Stimulated activated CD4-positive, alpha-beta T cell treated with anti-CD3 and anti-CD28 coated beads, Interleukin-2, amount 100 ng/mL, for 24 hours (primary cell): ENCODE measurements around the gene GPC3.
"Not testable (repeated sequence)": the region's sequence is repeated elsewhere in the genome, so short reads cannot be mapped to it uniquely, and the experiment has no call there.

Source experiments
- DNase-seq, 2 donors: peaks; one replicate each; pipeline ENCODE4 v3.0.0-alpha.2; 2020

The GPC3 gene

DNA sequence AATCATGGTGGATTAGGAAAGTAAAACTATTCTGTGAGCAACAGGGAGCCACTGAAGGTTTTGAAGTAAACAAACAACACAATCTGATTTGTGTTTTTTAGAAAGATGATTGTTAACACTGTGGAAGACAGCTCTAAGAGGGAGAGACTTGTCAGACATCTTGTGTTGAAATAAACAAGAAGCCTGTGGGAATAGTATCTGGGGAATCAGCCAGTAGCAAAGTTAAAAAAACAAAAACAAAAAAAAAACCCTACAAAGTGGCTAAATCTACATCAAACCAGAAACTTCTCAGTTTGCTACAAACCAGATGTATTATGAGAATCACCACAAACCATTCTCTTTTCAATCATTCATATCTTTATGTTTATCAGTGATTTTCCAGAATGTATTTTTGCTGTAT is 444.4 kb downstream of the GPC3 start:
- DNase-seq: no peak

- DNase-seq: no peak
Measured at GRCh38 chrX:133538148-133538547, 447.2 kb downstream of the GPC3 start.

DNA sequence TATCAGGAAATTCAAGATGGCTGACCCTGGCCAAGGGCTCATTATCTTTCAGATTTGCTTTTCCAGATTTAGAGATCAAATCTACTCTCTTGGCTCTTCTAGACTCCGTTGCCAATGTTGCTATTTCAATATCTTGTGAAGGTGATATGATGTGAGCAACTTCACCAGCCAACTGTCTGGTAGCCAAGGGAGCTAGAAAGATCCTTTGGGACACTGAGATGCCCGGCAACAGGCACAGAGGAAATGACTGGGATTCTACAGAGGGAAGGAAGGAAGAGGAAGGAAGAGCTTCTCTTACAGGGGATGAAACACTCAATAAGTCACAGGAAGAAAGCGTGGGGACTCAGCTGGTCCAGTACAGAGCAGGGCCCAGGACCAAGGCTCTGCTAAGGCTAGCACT is 448.3 kb downstream of the GPC3 start:
- no peak for DNase-seq

DNA sequence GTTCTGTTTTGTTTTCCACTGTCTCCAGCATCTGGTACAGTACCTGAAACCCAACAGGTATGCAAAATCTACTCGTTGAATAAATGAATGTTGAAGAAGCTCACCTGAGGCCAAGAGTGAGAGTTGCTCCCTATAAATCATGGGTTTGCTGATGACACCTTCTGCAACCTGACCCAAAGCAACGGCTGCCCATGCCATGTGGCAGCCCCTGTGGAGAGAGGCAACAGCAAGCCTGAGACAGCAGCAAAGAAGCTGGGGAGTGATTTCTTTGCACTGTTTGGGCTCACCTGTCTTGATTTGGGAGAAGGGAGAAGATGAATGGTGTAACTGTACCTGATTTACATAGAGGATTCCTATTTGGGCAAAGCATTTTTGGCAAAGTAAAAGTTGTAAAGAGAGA is 450.3 kb downstream of the GPC3 start:
- DNase-seq: no peak

- no peak for DNase-seq
Measured at GRCh38 chrX:133534172-133534571, 451.2 kb downstream of the GPC3 start.

GRCh38 chrX:133533249-133533648 is 452.1 kb downstream of the GPC3 start:
- no peak for DNase-seq

DNA sequence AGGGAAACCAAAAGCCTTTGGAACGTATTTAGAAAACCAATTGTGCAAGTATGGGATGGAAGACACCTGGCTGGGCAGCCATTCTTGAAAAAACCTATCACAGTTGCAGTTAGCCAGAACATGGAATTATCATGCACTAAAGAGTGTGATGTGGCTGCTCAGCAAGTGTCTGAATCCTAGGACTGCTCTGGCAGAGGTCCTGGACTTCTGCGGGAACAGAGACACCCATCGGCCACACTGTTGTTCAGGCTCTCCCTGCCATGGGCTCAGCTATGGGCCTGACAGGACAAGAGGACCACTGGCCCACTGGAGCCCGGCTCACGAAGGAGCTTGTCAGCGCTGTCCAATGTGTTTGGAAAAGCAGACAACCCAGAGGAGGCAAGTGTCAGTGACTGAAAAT is 454.4 kb downstream of the GPC3 start:
- no peak for DNase-seq

GRCh38 chrX:133529578-133529977 is 455.8 kb downstream of the GPC3 start:
- no peak for DNase-seq

GRCh38 chrX:133527825-133528224 is 457.6 kb downstream of the GPC3 start:
- DNase-seq: no peak

DNA sequence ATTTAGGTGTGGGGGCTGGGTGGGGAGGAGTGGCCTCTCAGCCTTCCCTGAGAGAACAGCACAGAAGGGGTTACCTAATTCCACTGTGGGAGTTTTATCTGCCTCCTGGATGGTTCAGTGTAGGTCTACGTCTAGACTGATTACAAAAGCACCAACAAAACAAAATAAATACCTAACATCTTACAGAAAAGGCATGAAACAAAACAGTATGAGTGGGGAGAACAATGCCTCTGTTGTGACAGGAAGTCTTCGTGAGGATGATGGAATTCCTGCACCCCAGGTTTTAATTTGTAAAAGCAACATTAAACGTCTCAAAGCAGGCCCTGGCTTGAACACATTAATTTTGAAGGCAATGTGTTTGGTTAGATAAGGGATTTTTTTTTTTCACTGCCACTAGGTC is 458.0 kb downstream of the GPC3 start:
- DNase-seq: no peak

DNA sequence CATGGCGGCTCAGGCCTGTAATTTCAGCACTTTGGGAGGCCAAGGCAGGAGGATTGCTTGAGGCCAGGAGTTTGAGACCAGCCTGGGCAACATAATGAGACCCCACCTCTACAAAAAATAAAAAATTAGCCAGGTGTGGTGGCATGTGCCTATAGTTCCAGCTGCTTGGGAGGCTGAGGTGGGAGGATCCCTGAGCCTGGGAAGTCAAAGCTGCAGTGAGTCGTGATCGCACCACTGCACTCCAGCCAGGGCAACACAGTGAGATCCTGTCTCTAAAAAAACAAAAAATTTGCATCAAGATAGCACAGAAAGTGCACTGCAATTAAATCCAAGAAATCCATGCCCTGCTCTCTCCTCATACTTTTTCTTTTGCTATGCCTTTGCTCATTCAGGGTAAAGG is 458.6 kb downstream of the GPC3 start:
- not testable (repeated sequence) for DNase-seq

- no peak for DNase-seq
Measured at GRCh38 chrX:133523526-133523925, 461.9 kb downstream of the GPC3 start.

GRCh38 chrX:133523081-133523487 is 462.3 kb downstream of the GPC3 start:
- DNase-seq: no peak

- DNase-seq: no peak
Measured at GRCh38 chrX:133516686-133517085, 468.7 kb downstream of the GPC3 start.

GRCh38 chrX:133514486-133514885 is 470.9 kb downstream of the GPC3 start:
- DNase-seq: no peak

- DNase-seq: no peak
Measured at GRCh38 chrX:133513123-133513522, 472.3 kb downstream of the GPC3 start.

DNA sequence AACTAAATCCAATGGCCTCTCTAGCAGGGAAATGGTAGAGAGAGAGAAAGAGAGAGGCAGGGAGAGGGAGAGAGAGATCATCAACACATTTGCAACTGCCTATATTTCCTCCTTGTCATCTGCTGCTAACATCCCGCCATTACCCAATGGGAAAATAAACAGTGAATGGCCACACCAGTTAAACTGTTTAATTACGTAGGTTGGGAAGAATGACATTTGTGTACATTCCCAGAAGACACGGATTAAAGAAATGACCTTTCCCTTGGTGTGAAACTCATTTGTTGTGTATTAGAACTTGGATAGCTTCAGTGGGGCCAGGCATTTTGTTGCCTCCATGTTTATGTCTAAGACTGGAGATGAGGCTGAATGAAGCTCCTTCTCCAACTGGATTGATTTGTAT is 474.4 kb downstream of the GPC3 start:
- DNase-seq: no peak

- no peak for DNase-seq
Measured at GRCh38 chrX:133497356-133497755, 488.0 kb downstream of the GPC3 start.

- no peak for DNase-seq
Measured at GRCh38 chrX:133495464-133496391, 489.7 kb downstream of the GPC3 start.

DNA sequence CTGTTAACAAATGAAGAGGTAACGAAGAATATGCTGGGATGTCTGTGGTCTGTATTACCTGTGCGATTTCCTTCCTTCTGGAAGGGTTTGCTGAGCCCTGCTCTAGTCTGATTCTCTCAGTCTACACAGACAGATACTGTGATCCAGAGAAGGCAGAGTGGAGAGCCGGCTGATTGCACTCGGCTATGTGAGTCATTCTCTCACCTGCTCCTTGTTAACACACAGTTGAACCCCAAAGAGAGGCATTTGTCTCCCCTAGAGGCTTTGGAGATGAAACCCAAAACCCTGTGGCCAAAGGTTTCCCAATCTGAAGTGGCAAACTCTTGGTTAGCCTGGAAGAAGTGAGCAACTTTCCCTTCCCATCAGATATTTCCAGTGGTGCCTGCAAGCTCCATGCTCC is 492.0 kb downstream of the GPC3 start:
- no peak for DNase-seq

DNA sequence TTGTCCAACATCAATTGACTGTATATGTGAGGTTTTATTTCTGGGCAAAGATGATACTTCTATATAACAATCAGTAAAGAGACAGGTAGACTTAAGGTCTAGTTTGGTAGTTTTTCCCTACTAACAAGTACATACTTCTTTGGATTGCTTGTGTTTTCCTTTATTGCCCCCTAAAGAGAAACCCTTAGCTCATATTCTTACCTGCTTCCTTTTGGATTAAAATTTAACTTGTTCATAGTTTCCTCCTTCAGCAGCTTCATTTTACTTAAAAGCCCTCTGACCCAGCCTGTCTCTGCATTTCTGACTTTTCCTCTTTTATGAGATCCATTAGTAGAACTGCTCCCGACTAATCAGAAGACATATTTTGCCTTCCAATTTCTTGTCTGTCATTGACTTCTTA is 494.4 kb downstream of the GPC3 start:
- no peak for DNase-seq
